Kidney (tissue), 14 donors: ENCODE data around the gene PCYT1B. TPM values are rescaled to one million over a fixed set of nuclear protein-coding genes. Genes with fewer than 3 reads are reported as not detected.

Experiments
- DNase-seq, 5 donors: peaks; one replicate each; pipeline ENCODE4 v3.0.0-alpha.2; 2013 to 2020
- FAIRE-seq: peaks from 2 replicates; lab custom pipeline; 2012; peaks lifted over from hg19 to GRCh38; lab: Jason Lieb, UNC
- H3K27ac ChIP-seq, 2 donors: one replicate each; pipeline ENCODE4 v1.7.0; 2013; ENCODE audit warnings: low read depth in 2 of 2, low read length in 2 of 2, inconsistent platforms in 1 of 2
- H3K27me3 ChIP-seq: one replicate; pipeline ENCODE4 v1.7.1; 2013; ENCODE audit warnings: low read length, inconsistent platforms; ENCODE audit not compliant: control insufficient read depth, insufficient read depth
- H3K36me3 ChIP-seq, 3 donors: one replicate each; pipeline versions ENCODE4 v1.7.0 to v1.7.1; 2013; ENCODE audit warnings: low read length in 3 of 3, control low read depth in 1 of 3, inconsistent platforms in 1 of 3; ENCODE audit not compliant: insufficient read depth in 3 of 3, control insufficient read depth in 2 of 3
- H3K4me1 ChIP-seq, 3 donors: one replicate each; pipeline versions ENCODE4 v1.7.0 to v1.7.1; 2013; ENCODE audit warnings: low read length in 3 of 3, inconsistent platforms in 1 of 3, low read depth in 1 of 3; ENCODE audit not compliant: control insufficient read depth in 2 of 3, insufficient read depth in 2 of 3
- H3K4me3 ChIP-seq, 3 donors: one replicate each; pipeline versions ENCODE4 v1.7.0 to v1.8.1; 2013; ENCODE audit warnings: low read length in 3 of 3, control low read depth in 1 of 3, inconsistent platforms in 1 of 3
- H3K9ac ChIP-seq, 3 donors: one replicate each; pipeline versions ENCODE4 v1.7.0 to v1.7.1; 2013; ENCODE audit warnings: low read length in 3 of 3, control low read depth in 1 of 3, inconsistent platforms in 1 of 3
- H3K9me3 ChIP-seq, 3 donors: one replicate each; pipeline versions ENCODE4 v1.7.0 to v1.7.1; 2013; ENCODE audit warnings: low read length in 3 of 3, control low read depth in 1 of 3, inconsistent platforms in 1 of 3; ENCODE audit not compliant: control insufficient read depth in 2 of 3, insufficient read depth in 1 of 3
- intact Hi-C: fragments of 100-400 bp; cut with DNase I; formaldehyde crosslinking; loops from one replicate; pipeline ENCODE4 v1.11.1; 2022
- polyA plus RNA-seq: library from polyadenylated mRNA; stranded (reverse); fragments of 350-450 nt; fragmentation: Illumina TruSeq; extraction: RNeasy Lipid Tissue Mini Kit (QIAGEN cat#74804); gene quantifications from one replicate; pipeline ENCODE4 v1.2.3, GENCODE V29; 2014; ENCODE audit warnings: low read depth, low replicate concordance; ENCODE audit not compliant: insufficient read depth
- total RNA-seq: library from RNA; stranded (reverse); fragmentation: NEBNext Ultra II Directional; extraction: Animal tissue kit (Norgen Biotek cat#: 25700); gene quantifications from one replicate; pipeline ENCODE4 v1.2.1, GENCODE V29; 2021
- TF ChIP-seq, protein P1 (sequence below): IDR thresholded peaks from 3 replicates; pipeline ENCODE4 v1.5.1; 2012; ENCODE audit warnings: mild to moderate bottlenecking, moderate library complexity, borderline replicate concordance; ENCODE audit not compliant: insufficient read depth; ENCODE audit errors: extremely low read depth
- donor health status: control.
- donor health status: control.
- donor health status: control.
- donor health status: control.
- donor health status: control.
- donor health status: DM: yes; HTN: yes; CAD: no.
- donor health status: Normal renal cell carcinoma (clear cell type).

Gene PCYT1B
- total and polyA plus RNA-seq, 2 donors from 2014 or later = 0.13 to 0.26 TPM

DNA sequence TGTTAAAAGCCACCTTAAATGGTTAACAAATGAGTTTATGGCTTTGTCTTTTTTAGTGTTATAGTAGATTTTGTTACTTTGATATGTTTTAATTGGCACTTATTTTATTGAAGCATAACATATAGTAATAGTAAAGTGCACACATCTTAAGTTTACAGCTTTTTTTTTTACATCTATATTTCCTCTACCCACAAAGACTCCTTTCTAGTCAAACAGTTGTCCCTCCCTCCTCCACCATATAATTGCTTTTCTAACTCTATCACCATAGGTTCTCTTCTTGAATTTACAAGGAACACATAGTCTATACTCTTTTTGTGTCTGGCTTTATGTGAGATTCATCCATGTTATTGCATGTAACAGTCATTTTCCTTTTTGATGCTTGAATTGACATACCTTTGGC is 110.6 kb downstream of the PCYT1B start:
- Histone ChIP-seq H3K9ac (no peak overlapping the region), H3K4me1 (no peaks in the 10 kb centered on the region), H3K36me3 (no peaks in the 10 kb centered on the region), H3K27ac (no peak overlapping the region), H3K27me3 (no peaks in the 10 kb centered on the region), H3K9me3 (no peaks in the 10 kb centered on the region), H3K4me3 (no peak overlapping the region)
- peak; percentile 85 for FAIRE-seq
- no peak for DNase-seq
- intact Hi-C loops = no loop called here
- TF ChIP-seq, protein P1, sequence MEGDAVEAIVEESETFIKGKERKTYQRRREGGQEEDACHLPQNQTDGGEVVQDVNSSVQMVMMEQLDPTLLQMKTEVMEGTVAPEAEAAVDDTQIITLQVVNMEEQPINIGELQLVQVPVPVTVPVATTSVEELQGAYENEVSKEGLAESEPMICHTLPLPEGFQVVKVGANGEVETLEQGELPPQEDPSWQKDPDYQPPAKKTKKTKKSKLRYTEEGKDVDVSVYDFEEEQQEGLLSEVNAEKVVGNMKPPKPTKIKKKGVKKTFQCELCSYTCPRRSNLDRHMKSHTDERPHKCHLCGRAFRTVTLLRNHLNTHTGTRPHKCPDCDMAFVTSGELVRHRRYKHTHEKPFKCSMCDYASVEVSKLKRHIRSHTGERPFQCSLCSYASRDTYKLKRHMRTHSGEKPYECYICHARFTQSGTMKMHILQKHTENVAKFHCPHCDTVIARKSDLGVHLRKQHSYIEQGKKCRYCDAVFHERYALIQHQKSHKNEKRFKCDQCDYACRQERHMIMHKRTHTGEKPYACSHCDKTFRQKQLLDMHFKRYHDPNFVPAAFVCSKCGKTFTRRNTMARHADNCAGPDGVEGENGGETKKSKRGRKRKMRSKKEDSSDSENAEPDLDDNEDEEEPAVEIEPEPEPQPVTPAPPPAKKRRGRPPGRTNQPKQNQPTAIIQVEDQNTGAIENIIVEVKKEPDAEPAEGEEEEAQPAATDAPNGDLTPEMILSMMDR = no peak

DNA sequence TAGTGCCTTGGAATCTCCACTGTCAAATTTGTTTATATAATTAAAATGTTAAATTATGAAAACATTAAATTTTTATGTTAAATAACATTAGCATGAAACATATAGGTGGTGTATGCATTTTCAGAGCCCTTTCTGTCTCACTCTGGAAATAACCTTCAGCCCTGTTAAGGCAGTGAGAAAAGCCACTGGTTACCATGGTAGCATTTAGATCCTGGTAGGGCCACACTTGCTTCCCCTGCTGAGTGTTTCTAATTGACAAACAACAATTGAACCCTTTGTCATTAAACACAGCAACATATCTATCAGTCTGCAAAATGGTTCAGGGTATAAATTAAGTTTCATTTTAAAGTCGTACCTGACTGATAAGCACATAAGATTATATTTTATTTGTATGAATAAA is 118.5 kb downstream of the PCYT1B start:
- DNase-seq (no peak), FAIRE-seq (no peak)
- Histone ChIP-seq H3K4me3 (no peak overlapping the region), H3K4me1 (no peaks in the 10 kb centered on the region), H3K36me3 (peaks cover 0 to 4% (median 3%) of the 10 kb centered on the region in 3 donors), H3K9me3 (no peaks in the 10 kb centered on the region), H3K27ac (no peak overlapping the region), H3K9ac (no peak overlapping the region), H3K27me3 (no peaks in the 10 kb centered on the region)
- intact Hi-C loops = no loop called here
- TF ChIP-seq, protein P1 = no peak

DNA sequence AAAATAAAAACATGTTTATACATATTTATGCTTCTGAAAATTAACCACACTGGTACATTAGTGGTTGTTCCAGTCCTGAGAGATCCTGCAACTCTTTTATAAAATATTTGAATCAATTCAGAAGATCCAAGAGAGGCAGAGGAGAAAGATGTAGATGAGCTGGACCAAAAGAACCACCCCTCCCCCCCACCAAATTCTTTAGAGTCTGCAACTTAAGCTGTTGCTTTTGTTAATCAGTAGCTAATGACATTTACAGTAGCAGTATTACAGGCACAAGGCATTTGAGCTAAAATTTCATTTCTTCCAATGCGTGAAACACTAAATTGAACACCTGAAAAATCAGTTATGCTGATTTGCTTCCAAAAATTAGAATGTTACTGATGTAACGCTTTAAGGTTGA is 120.5 kb downstream of the PCYT1B start:
- Histone ChIP-seq H3K4me3 (no peak overlapping the region), H3K36me3 (peaks cover 0 to 4% (median 3%) of the 10 kb centered on the region in 3 donors), H3K9ac (no peak overlapping the region), H3K27ac (no peak overlapping the region), H3K4me1 (no peaks in the 10 kb centered on the region), H3K9me3 (no peaks in the 10 kb centered on the region), H3K27me3 (no peaks in the 10 kb centered on the region)
- DNase-seq = peak in 2 of 5 donors; percentile 10 to 24
- TF ChIP-seq, protein P1 = no peak
- FAIRE-seq = no peak
- intact Hi-C loops = no loop called here

DNA sequence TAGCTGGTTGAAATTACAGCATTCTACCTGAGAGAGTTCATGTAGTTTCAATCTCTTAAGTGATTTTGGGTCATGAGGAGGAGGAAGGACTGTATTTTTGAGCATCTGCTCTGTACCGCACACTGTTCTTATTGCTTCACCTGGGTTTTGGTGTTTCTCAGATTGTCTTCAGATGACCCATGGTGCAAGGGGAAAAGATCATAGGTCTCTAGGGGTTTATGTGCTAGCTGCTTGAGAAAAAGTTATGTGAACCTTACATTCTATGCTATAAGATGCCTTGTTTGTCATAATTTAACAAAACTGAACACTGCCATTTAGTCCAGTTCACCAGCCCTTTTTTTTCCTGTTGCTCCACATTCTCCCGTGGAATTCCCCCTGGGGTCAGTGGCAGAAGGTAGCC is 121.7 kb downstream of the PCYT1B start:
- no peak overlapping the region for H3K9ac ChIP-seq
- no peaks in the 10 kb centered on the region for H3K4me1 ChIP-seq
- H3K27ac ChIP-seq = no peak overlapping the region
- no peaks in the 10 kb centered on the region for H3K27me3 ChIP-seq
- peaks cover 0 to 4% (median 3%) of the 10 kb centered on the region in 3 donors for H3K36me3 ChIP-seq
- no peak overlapping the region for H3K4me3 ChIP-seq
- TF ChIP-seq, protein P1 = no peak
- H3K9me3 ChIP-seq = no peaks in the 10 kb centered on the region
- no peak for FAIRE-seq
- intact Hi-C loops = no loop called here
- no peak for DNase-seq
